ENCODE measurements around the gene B3GLCT.

Gene B3GLCT

GRCh38 chr13:31350560-31350959 is 150.8 kb downstream of the B3GLCT start:
- no peak for DNase-seq (ENCODE audit: low read depth)

GRCh38 chr13:31351376-31351775 is 151.6 kb downstream of the B3GLCT start:
- no peak for DNase-seq (ENCODE audit: low read depth)

- DNase-seq (ENCODE audit: low read depth) = no peak
These were observed 152.7 kb downstream of the B3GLCT start for GRCh38 chr13:31352467-31352866.

GRCh38 chr13:31355001-31355400 is 155.2 kb downstream of the B3GLCT start:
- no peak for DNase-seq (ENCODE audit: low read depth)

GRCh38 chr13:31356991-31357390 is 157.2 kb downstream of the B3GLCT start:
- DNase-seq (ENCODE audit: low read depth) = no peak

- DNase-seq (ENCODE audit: low read depth) = no peak
These were observed 157.8 kb downstream of the B3GLCT start for GRCh38 chr13:31357581-31357980.

- no peak for DNase-seq (ENCODE audit: low read depth)
These were observed 161.9 kb downstream of the B3GLCT start for GRCh38 chr13:31361673-31362072.

- DNase-seq (ENCODE audit: low read depth) = no peak
These were observed 165.9 kb downstream of the B3GLCT start for GRCh38 chr13:31365630-31366029.

- DNase-seq (ENCODE audit: low read depth) = no peak
These were observed 167.6 kb downstream of the B3GLCT start for GRCh38 chr13:31367410-31367809.

GRCh38 chr13:31369213-31369612 is 169.4 kb downstream of the B3GLCT start:
- no peak for DNase-seq (ENCODE audit: low read depth)

- DNase-seq (ENCODE audit: low read depth) = no peak
These were observed 172.7 kb downstream of the B3GLCT start for GRCh38 chr13:31372454-31372853.

GRCh38 chr13:31374682-31375081 is 174.9 kb downstream of the B3GLCT start:
- no peak for DNase-seq (ENCODE audit: low read depth)

GRCh38 chr13:31377946-31378345 is 178.2 kb downstream of the B3GLCT start:
- DNase-seq (ENCODE audit: low read depth) = no peak

- DNase-seq (ENCODE audit: low read depth) = no peak
These were observed 180.9 kb downstream of the B3GLCT start for GRCh38 chr13:31380715-31381114.

Data from GM04503 (cell line).